Coronary artery (tissue), 2 donors: ENCODE data around the gene PASK.

Experiments used
- DNase-seq: peaks from one replicate; pipeline ENCODE4 v3.0.0-alpha.2; 2017; ENCODE audit warnings: low spot score
- H3K27ac ChIP-seq, 2 donors: fragments of 200-600 bp; sonication (generic); one replicate each; pipeline ENCODE4 v1.5.1; 2016 to 2019
- H3K4me3 ChIP-seq: fragments of 200-600 bp; sonication (generic); 2 replicates; pipeline ENCODE4 v1.5.1; 2016; ENCODE audit warnings: mild to moderate bottlenecking, moderate library complexity
- CTCF ChIP-seq: fragments of 200-600 bp; sonication (generic); IDR thresholded peaks from one replicate; pipeline ENCODE4 v1.5.1; 2019; ENCODE audit warnings: antibody characterized with exemption

The PASK gene

DNA sequence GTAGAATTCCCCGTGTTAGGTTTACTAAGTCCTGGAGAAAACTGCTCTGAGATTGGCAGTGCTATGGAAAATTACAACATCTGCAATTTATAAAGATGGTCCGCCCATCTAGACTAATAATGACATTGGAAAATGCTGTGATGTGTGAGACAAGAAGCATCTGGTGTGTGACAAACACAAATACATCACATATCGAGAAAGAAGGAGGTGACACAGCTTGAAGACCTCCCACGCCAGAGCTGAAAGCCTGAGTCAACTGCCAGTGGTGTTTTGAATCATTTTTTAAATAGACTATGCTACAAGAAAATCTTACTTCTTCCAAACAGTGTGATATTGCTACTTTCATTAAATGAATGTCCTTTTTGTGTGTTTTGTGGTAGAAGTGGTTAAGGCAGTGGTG is 30.6 kb upstream of the PASK start:
- no peak for DNase-seq
- no peak for TF ChIP-seq CTCF

DNA sequence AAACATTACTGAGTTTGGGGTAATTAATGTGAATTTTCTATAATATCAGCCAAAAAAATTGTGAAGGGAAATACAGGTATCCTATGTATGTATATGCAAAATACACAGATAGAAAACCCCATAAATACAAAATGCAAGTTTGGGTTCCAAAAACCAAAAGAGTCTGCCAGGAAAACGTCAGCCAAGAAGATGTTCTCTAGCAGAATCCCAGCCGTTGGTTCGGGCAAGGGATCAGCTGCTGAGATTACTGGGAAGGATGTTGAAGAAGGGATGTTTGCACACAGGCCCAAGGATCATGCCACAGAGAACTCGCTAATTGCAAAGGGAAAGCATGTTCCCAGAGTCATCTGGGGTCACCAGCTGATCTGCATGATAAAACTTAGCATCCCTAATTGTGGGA is 29.7 kb upstream of the PASK start:
- Histone ChIP-seq H3K27ac (no peak overlapping the region), H3K4me3 (no peak overlapping the region)
- no peak for TF ChIP-seq CTCF
- DNase-seq = no peak

More for the DNA sequence above, 30.6 kb upstream of the PASK start:
- H3K4me3 ChIP-seq = no peak overlapping the region
- H3K27ac ChIP-seq = no peak overlapping the region

- Histone ChIP-seq H3K27ac (no peak overlapping the region), H3K4me3 (no peak overlapping the region)
- TF ChIP-seq CTCF = no peak
- DNase-seq = no peak
Observed at GRCh38 chr2:241177526-241178334, 28.5 kb upstream of the PASK start.

GRCh38 chr2:241173557-241173956 is 24.3 kb upstream of the PASK start:
- Histone ChIP-seq H3K27ac (no peak overlapping the region), H3K4me3 (no peak overlapping the region)
- no peak for TF ChIP-seq CTCF
- DNase-seq = no peak

- no peak overlapping the region for H3K27ac ChIP-seq
- no peak for DNase-seq
- no peak overlapping the region for H3K4me3 ChIP-seq
- TF ChIP-seq CTCF = no peak
Observed at GRCh38 chr2:241168366-241168765, 19.1 kb upstream of the PASK start.

DNA sequence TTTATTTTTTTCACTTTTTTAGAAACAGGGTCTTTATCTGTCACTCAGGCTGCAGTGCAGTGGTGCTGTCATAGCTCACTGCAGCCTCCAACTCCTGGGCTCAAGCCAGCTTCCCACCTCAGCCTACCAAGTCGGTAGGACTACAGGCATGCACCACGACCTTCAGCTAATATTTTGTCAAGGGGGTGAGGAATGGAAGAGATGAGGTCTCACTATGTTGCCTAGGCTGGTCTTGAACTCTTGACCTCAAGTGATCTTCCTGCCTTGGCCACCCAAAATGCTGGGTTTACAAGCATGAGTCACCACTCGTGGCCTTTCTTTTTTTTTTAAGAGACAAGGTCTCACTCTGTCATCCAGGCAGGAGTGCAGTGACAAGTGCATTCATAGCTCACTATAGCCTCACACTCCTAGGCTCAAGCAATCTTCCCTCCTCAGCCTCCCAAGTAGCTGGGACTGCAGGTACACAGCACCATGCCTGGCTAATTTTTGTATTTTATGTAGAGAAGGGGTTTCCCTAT is 14.4 kb upstream of the PASK start:
- H3K27ac ChIP-seq = no peak overlapping the region
- DNase-seq = no peak
- H3K4me3 ChIP-seq = no peak overlapping the region
- TF ChIP-seq CTCF = no peak
